Ovary (tissue), 3 donors: Measurements from ENCODE around the gene LOC128125822.

Experiments
- EP300 ChIP-seq: sonication (generic); formaldehyde crosslinking; IDR thresholded peaks from one replicate; pipeline ENCODE4 v1.6.1; 2017; ENCODE audit warnings: antibody characterized with exemption
- POLR2A ChIP-seq: fragments of 450-650 bp; IDR thresholded peaks from one replicate; pipeline ENCODE4 v1.6.1; 2017; ENCODE audit warnings: antibody characterized with exemption, mild to moderate bottlenecking, moderate library complexity
- TF ChIP-seq, protein P1 (sequence below), 3 donors: fragments of 450-650 bp in 2 of 3; fragments of 200-600 bp in 1 of 3; IDR thresholded peaks; one replicate each; pipeline versions ENCODE4 v1.5.1 to v1.8.0; 2016 to 2022; ENCODE audit warnings: antibody characterized with exemption in 3 of 3, mild to moderate bottlenecking in 1 of 3
- donor health status: DM: no; HTN: no; CAD: no.

DNA sequence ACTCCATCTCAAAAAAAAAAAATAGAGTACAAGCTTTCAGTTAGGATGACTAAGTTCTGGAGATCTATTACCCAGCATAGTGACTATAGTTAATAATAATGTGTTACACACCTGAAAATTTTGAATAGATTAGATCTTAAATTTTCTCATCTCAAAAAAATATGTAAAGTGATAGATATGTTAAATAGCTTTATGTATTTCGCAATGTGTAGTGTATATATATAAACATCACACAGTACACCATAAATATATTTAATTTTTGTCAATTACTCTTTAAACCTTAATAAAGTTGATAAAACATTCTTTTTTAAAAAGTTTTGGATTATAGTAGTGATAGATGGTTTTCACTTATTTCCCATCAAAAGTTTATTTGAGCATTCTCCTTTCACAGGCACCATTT, 25.6 kb upstream of the LOC128125822 start:
- TF ChIP-seq, protein P1, sequence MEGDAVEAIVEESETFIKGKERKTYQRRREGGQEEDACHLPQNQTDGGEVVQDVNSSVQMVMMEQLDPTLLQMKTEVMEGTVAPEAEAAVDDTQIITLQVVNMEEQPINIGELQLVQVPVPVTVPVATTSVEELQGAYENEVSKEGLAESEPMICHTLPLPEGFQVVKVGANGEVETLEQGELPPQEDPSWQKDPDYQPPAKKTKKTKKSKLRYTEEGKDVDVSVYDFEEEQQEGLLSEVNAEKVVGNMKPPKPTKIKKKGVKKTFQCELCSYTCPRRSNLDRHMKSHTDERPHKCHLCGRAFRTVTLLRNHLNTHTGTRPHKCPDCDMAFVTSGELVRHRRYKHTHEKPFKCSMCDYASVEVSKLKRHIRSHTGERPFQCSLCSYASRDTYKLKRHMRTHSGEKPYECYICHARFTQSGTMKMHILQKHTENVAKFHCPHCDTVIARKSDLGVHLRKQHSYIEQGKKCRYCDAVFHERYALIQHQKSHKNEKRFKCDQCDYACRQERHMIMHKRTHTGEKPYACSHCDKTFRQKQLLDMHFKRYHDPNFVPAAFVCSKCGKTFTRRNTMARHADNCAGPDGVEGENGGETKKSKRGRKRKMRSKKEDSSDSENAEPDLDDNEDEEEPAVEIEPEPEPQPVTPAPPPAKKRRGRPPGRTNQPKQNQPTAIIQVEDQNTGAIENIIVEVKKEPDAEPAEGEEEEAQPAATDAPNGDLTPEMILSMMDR (IDR thresholded peaks at IDR 0.05): no peak
- TF ChIP-seq POLR2A: no peak
- no peak for TF ChIP-seq EP300
